Hypothalamus (tissue), 51 donors: ENCODE measurements around the gene TMEM248.
A peak's percentile ranks its signal among the peaks of the same experiment; 100 is the strongest.
"Not testable (repeated sequence)": the region's sequence is repeated elsewhere in the genome, so short reads cannot be mapped to it uniquely, and the experiment has no call there.

Experiments used
- DNase-seq, 51 donors: peaks; one replicate each; lab custom pipeline; 2025; lab: John Stamatoyannopoulos, UW

Gene TMEM248

DNA sequence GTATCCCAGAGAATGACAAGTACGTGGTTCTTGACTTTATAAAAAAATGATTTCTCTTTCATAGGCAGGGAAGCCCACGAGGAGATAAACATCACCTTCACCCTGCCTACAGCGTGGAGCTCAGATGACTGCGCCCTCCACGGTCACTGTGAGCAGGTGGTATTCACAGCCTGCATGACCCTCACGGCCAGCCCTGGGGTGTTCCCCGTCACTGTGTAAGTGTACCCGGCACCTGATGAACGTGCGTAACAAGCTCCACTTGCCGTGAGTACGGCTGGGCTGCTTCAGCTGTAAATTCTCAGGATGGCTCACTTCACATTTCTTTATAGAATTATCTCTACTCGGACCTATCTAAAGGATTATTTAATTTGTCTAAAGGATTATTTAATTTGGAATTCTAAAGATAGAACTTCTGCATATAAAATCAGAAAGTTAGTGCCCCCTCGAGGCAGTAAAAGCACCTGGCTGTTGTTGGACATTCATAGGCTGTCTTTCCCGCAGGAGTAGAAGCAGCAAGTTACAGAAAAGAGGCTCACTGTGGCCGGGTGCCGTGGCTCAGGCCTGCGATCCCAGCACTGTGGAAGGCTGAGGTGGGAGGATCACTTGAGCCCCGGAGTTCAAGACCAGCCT, 27.6 kb downstream of the TMEM248 start:
- DNase-seq, result no peak

DNA sequence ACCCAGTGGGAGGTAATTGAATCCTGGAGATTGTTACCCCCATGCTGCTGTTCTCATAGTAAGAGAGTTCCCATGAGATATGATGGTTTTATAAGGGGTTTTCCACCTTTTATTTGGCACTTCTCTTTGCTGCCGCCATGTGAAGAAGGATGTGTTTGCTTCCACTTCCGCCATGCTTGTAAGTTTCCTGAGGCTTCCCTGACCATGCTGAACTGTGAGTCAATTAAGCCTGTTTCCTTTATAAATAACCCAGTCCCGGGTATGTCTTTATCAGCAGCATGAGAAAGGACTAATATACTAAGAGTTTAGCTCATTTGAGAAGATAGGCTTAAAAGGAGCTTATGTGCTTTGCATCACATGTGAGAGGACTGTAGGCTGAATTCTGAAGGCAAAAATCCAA, 29.3 kb downstream of the TMEM248 start:
- DNase-seq, result no peak

DNA sequence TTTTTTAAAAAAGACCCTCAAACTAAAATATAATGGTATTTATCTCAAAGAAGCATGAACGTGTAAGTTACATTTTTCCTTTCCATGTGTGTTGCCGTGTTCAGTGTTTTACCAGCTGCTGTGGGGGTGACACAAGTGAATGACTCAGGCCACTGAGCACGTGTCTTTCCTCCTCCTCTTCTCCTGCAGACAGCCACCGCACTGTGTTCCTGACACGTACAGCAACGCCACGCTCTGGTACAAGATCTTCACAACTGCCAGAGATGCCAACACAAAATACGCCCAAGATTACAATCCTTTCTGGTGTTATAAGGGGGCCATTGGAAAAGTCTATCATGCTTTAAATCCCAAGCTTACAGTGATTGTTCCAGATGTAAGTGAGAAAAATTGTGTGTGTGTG, 29.7 kb downstream of the TMEM248 start:
- peak in 33 of 51 donors; percentile 2 to 73 (median 22) for DNase-seq

DNA sequence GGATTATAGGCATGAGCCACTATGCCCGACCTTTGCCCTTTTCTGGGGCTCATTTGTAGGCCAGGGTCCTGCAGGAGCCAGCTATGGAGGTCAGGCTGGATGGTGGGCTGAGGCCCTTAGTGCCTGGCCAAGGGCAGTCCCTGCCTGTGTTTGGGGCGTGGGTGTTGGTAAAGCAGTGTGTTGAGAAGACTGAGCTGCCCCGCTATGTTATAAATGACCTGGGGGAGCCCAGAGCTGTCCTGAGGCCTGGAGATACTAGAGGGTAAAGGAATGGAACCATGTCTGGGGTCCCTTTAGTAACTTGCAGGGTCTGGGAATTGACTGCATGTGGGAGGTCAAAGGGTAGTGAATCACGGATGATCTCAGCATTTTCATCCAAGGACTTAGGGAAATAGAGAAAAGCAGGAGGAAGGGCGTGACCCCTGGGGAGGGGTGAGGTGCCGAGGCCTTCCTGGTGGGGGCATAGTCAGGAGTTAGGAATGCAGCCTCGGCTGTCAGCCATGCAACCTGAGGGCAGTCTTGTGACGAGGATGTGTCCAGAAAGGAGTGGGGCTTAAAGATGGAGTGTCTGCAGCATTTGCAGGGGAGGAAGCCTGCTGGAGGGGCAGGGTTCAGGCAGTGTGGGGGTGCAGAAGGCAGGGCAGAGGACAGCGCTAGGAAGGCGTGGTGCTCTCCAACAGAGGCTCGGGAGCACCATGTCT, 31.5 kb downstream of the TMEM248 start:
- no peak for DNase-seq

DNA sequence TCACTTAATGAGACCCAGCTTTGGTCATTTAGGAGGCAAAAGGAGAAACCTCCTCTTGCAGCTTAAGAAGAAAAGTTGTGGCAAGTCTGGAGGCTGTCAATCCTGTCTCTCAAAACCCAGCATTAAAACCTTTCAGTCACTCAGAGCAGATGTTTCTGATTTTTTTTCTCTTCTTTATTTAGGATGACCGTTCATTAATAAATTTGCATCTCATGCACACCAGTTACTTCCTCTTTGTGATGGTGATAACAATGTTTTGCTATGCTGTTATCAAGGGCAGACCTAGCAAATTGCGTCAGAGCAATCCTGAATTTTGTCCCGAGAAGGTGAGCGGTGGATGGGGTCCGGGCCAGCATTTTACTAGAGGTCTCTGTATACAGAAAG, 32.0 kb downstream of the TMEM248 start:
- no peak for DNase-seq

DNA sequence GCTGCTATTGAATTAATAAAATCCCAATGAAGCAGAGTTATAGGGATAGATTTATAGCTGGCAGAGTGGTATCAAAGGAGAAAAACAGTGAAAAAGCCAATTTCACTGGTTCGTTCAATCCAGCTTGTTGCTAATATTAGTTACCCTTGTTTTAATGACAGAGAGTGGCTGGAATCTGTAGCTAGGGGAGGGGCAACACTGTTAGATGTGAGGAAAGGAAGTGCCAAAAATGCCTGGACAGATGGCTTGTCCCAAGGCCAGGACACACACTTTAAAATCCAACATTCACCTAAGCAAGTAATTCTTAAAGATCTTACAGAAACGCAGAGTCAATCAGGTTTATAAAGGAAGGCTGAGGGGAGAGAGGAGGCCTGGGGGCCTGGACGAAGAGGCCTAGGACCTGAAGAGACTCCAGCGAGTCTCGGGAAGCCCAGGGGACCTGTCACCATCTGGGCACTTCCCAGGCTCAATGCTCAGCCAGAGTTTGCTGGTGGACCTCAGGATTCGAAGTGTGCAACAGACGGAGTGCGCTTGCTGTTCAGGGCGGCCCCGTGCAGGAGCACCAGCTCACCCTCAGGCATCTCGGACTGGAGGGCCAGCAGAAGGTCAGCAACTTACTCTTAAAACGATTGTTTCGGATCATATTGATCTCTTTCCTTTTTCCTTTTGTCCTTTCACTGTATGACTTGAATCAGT, 36.7 kb downstream of the TMEM248 start:
- no peak for DNase-seq

DNA sequence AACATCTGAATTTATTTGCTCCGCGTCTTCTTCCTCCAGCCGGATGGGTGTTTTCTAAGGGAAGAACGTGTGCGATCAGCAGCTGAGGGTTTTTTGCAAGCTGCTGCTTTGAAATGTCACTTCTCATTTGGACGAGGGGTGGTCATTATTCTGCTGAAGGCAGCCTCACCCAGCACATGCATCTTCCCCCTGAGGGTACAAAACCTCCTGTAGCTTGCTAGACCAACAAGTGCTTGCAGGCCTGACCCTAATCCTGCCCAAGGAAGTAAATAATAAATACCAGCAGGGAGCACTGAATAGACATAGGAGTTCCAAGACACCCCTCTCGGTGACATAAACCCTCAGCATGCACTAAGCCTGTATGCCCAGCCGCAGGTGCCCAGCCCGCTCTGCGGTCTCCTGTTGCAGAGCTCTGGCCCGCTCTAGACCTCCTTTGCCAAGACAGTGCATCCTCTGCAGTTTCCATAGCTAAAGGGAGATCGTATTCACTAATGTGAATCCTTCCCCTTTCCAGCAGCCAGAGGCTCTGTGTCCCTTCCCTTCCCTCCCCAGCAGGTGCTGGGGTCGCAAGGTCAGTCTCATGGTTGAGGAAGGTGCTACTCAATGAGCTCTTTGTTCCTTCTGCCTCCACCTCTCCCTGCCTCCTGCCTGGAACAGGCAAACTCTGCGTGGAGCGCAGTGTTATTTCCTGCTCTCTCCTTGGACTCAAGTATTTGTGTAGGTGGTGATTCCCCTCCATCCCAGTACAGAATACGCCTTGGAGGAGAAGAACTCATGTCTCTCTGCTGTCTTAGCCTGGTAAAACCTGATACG, 37.7 kb downstream of the TMEM248 start:
- no peak for DNase-seq

DNA sequence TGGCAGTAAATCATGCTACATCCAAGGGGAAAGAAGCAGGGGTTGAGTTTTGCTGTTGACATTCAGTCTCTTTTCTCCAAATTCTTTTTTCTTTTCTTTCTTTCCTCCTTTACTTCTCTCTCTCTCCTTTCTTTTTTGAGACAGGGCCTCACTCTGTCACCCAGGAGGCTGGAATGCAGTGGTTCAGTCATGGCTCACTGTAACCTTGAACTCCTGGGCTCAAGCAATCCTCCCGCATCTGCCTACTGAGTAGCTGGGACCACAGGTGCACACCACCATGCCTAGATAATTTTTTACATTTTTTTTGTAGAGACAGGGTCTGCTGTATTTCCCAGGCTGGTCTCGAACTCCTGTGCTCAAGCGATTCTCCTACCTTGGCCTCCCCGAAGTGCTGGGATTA, 39.2 kb downstream of the TMEM248 start:
- DNase-seq, result no peak

DNA sequence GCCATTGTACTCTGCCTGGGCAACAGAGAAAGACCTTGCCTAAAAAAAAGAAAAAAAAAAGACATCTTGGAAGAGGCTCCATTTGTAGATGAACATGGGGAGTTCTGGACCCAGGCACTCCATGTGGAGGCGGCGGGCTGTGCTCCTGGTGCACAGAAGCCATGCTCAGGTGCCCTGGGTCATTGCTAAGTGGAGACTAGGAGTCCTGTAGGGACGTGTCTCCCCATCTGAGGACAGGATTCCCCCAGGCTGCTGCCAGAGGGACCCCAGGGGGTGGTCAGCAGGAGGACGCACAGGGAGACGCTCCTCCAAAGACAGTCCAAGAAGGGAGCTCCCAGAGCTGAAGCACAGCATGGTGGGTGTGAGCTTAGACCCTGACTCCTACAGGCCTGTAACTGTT, 40.1 kb downstream of the TMEM248 start:
- DNase-seq, result no peak

DNA sequence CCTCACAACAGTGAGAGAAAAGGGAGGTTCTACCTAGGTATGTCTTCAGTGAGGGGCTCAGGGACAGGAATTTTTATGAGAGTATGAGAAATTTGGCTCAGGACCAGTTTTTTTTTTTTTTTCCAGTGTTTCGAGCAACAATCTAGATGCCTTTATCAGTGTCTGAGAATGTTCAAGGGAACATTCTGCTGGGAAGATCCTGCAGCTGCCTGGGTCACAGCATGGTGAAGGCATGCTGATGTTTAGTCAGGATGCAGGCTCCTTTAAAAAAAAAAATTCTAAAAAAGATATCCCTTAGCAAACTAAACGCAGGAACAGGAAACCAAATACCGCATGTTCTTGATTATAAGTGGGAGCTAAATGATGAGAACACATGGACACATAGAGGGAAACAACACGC, 43.4 kb downstream of the TMEM248 start:
- no peak for DNase-seq

DNA sequence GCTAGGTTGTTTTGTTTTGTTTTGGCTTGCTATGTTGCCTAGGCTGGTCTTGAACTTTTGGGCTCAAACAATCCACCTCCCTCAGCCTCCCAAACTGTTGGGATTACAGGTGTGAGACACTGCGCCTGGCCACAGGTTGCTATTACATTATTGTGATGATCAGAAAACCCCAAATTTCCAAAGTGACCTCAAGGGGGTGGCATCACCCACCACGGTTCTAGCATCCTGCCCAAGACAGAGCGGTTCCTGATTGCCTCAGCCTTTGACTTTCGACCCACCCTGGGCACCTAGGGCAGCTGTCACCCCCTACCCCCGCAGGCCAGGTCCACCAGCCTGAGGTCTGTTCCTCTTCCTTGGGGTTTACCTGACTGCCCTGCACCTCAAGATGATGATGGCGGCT, 46.0 kb downstream of the TMEM248 start:
- DNase-seq, result no peak

DNA sequence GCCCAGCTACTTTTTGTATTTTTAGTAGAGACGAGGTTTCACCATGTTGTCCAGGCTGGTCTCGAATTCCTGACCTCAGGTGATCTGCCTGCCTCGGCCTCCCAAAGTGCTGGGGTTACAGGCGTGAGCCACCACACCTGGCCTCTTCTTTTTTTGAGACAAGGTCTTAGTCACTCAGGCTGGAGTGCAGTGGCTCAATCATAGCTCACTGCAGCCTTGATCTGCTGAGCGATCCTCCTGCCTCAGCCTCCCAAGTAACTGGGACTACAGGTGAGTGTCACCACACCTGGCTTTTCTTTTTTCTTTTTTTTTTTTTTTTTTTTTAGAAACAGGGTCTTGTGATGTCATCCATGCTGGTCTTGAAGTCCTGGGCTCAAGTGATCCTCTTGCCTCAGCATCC, 48.0 kb downstream of the TMEM248 start:
- not testable (repeated sequence) for DNase-seq

DNA sequence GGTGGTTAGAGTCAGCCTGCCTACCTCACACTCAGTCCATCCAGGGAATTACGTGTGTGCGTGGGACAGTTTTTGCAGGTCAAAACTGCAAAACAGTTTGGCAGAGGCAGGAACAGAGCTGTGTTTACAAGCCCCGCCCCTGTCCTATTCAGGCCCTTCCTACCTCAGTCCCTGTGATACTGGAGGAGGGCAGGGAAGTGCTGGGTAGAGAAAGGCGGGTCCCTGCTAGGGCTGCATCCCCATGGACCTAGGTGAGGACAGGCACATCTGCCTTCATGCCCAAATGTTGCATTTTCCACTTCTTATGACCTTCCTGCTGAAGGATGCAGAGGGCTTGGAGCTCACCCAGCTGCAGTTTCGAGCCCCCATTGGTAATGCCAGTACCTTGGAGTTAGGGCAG, 49.3 kb downstream of the TMEM248 start:
- no peak for DNase-seq

DNA sequence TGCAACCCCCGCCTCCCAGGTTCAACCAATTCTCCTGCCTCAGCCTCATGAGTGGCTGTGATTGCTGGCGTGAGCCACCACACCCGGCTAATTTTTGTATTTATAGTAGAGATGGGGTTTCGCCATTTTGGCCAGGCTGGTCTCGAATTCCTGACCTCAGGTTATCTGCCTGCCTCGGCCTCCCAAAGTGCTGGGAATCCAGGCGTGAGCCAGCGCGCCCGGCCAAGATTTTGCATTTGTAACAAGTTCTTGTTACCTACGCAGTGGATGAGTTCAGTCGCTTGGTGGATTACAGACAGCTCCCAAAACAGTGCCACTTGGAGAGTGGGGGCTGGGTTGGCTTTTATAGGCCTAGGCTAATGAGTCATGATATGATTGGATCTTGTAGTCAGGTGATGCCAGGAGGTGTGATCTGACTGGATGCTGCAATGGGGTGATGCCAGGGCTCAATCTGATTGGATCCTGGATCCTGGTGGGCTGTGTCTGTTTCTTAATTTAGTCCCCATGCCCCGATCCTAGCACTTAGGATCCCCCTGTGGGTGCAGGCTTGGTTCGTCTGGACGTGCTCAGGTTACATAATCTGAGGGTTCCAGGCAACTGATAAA, 54.1 kb downstream of the TMEM248 start:
- DNase-seq, result no peak

DNA sequence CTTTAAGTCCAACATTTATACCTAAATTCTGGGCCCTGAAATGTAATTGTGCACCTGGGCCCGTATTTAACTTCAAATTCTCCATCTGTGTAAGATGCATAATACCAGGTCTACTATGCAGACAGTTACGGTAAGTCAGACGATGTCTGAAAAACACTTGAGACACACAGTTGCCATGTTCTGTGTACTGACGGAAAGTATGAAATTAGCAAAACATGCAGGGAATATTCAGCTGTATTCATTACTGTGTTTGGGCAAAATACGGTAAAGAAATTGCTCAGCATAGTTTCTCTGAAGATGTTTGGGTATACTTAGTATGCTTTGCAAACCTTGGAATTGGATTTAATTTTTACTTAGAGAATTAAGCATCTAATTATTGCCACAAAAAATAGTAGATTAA, 57.3 kb downstream of the TMEM248 start:
- not testable (repeated sequence) for DNase-seq

DNA sequence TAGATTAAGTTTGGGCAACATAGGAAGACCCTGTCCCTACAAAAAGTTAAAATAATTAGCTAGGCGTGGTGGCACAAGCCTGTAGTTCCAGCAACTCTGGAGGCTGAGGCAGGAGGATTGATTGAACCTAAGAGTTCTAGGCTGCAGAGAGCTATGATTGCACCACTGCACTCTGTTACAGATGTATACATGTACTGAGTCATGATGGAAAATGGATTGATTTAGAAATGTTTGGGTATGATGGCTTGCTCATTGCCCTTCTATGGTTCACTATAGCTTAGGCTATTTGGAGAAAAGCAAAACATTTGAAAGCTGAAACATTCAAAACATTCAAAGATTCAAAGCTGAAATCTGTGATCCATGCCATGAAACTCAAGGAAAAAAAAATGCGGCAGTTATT, 58.0 kb downstream of the TMEM248 start:
- not testable (repeated sequence) for DNase-seq

DNA sequence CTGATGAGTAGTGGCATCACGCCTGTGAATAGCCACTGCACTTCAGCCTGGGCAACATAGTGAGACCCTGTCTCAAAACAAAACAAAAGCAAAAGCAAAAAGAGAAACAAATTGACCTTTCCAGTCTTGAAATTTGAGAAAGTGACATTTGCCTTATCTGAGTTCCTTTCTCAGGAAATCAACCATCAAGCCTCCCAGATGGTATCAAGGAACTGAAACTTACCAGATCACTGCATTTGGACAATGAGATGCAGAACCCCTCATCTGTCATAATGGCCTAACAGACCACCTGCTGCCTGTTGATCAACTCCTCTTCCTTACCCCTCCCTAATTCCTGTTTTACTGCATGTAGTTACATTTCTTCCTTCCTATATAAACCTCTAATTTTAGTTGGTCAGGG, 59.3 kb downstream of the TMEM248 start:
- DNase-seq, result not testable (repeated sequence)

DNA sequence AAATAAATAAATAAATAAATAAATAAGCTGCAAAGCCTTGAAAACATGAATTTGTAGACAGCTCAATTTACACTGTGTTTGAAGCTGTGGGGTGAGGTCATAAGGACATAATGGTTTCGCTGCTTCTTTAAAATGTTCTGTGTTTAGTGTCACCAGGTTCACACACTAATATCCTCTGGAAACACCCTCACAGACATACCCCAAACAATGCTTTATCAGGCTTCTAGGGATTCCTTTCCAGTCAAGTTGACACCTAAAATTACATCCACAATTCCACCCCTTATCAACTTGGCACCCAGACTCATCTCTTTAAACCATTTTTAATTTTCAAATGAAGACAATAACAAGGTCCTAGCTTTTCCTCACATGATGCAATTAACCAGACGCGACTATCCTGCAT, 68.5 kb downstream of the TMEM248 start:
- not testable (repeated sequence) for DNase-seq

DNA sequence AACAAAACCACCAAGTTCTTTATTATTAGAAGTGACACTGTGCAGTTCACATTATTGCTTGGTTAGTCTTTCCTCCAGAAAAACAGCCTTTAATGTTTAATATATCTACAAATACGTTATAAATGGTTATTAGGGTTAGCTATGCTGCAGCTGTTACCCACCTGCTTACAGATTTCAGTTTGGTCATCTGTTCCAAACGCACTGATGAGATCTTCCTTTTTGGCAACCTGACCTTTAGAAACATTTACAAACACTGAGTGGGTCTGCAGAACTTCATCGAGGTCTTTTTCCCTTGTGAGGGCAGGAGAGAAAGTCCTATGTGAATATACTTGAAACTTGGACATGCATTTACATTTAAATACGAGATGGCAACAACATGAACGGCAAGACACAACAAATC, 73.0 kb downstream of the TMEM248 start:
- DNase-seq, result not testable (repeated sequence)

DNA sequence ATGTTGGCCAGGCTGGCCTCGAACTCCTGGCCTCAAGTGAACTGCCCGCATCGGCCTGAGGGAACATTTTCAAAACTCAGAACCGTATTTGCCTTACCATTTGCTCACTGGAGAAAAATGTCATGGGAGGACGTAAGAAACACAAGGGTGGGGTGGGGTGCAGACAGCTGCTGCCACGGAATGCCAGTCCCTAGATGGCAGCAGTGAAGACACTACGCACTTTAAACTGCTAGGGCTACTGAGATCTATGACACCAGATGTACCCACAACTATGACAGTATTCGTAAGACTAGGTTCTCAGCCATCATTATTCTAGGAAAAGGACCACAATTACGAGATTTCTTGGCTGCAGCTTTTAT, 73.6 kb downstream of the TMEM248 start:
- peak in 33 of 51 donors; percentile 0 to 62 (median 12) for DNase-seq
